PC-3 (cell line): Measurements from ENCODE around the gene SMIM44.

Experiments used
- EZH2 ChIP-seq: fragments of 300-600 bp; sonication (generic); IDR thresholded peaks from one replicate; pipeline ENCODE4 v1.6.1; 2017; ENCODE audit warnings: antibody characterized with exemption, mild to moderate bottlenecking, low read length; ENCODE audit not compliant: unreplicated experiment
- TF ChIP-seq, protein P1 (sequence below): fragments of 300-600 bp; sonication (generic); conservative IDR thresholded peaks from 2 replicates; pipeline ENCODE4 v1.5.1; 2017; ENCODE audit warnings: antibody characterized with exemption, low read depth, mild to moderate bottlenecking, low read length

DNA sequence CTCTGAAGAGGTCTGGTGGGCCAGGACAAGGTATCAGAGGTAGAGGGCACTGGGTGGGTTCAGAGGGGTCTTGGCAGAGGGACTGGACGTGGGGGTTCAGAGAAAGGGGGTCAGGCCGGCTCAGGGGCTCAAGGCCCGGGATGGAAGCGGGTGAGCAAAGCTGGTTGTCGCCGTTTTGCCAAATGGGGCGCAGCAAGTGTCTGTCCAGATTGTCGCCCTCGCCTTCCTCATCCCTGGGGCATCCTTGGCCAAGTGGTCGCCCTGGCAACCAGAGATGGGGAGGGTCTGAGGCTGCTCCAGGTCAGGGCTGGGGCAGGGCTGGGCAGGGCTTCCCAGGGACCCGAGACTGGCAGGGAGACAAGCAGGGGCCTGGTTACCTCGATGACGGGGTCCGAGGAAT, 10.4 kb upstream of the SMIM44 start:
- TF ChIP-seq, protein P1, sequence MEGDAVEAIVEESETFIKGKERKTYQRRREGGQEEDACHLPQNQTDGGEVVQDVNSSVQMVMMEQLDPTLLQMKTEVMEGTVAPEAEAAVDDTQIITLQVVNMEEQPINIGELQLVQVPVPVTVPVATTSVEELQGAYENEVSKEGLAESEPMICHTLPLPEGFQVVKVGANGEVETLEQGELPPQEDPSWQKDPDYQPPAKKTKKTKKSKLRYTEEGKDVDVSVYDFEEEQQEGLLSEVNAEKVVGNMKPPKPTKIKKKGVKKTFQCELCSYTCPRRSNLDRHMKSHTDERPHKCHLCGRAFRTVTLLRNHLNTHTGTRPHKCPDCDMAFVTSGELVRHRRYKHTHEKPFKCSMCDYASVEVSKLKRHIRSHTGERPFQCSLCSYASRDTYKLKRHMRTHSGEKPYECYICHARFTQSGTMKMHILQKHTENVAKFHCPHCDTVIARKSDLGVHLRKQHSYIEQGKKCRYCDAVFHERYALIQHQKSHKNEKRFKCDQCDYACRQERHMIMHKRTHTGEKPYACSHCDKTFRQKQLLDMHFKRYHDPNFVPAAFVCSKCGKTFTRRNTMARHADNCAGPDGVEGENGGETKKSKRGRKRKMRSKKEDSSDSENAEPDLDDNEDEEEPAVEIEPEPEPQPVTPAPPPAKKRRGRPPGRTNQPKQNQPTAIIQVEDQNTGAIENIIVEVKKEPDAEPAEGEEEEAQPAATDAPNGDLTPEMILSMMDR, result no peak
- no peak for TF ChIP-seq EZH2
